Astrocyte (in vitro differentiated cells and primary cell): Measurements from ENCODE around the gene ADAMTS19. TPM values are rescaled to one million over a fixed set of nuclear protein-coding genes. Genes with fewer than 3 reads are reported as not detected.

ENCODE experiments used
- DNase-seq: peaks from one replicate; pipeline ENCODE4 v3.0.0-alpha.2; 2010; ENCODE audit warnings: low read depth
- FAIRE-seq: peaks from 2 replicates; lab custom pipeline; 2011; peaks lifted over from hg19 to GRCh38; lab: Jason Lieb, UNC
- H2AFZ ChIP-seq: 2 replicates; pipeline ENCODE4 v1.6.0; 2012; ENCODE audit warnings: low read depth, low read length, inconsistent platforms
- H3K27ac ChIP-seq: 2 replicates; pipeline ENCODE4 v1.5.1; 2011; ENCODE audit warnings: low read depth, low read length, inconsistent platforms
- H3K27me3 ChIP-seq: 2 replicates; pipeline ENCODE4 v1.6.0; 2011; ENCODE audit warnings: low read length, inconsistent platforms; ENCODE audit not compliant: insufficient read depth
- H3K36me3 ChIP-seq: 2 replicates; pipeline ENCODE4 v1.5.1; 2011; ENCODE audit warnings: low read length, inconsistent platforms; ENCODE audit not compliant: insufficient read depth
- H3K4me1 ChIP-seq: 2 replicates; pipeline ENCODE4 v1.5.1; 2011; ENCODE audit warnings: low read length, inconsistent platforms; ENCODE audit not compliant: insufficient read depth
- H3K4me2 ChIP-seq: 2 replicates; pipeline ENCODE4 v1.6.0; 2012; ENCODE audit warnings: low read length, inconsistent platforms
- H3K4me3 ChIP-seq: 2 replicates; pipeline ENCODE4 v1.5.1; 2011; ENCODE audit warnings: low read depth, mild to moderate bottlenecking, low read length, inconsistent platforms; ENCODE audit not compliant: insufficient read depth
- H3K79me2 ChIP-seq: 2 replicates; pipeline ENCODE4 v1.6.0; 2012; ENCODE audit warnings: mild to moderate bottlenecking, low read length, inconsistent platforms; ENCODE audit not compliant: insufficient read depth
- H3K9ac ChIP-seq: 2 replicates; pipeline ENCODE4 v1.6.0; 2012; ENCODE audit warnings: mild to moderate bottlenecking, low read length, inconsistent platforms
- H3K9me3 ChIP-seq: 2 replicates; pipeline ENCODE4 v1.5.1; 2012; ENCODE audit warnings: low read depth, mild to moderate bottlenecking, low read length, inconsistent platforms; ENCODE audit not compliant: insufficient read depth
- H4K20me1 ChIP-seq: 2 replicates; pipeline ENCODE4 v1.6.0; 2012; ENCODE audit warnings: low read length, inconsistent platforms; ENCODE audit not compliant: insufficient read depth
- H3K27ac Mint-ChIP-seq: one replicate; pipeline ENCODE4 v1.8.0; 2021; ENCODE audit warnings: mild to moderate bottlenecking, mixed read lengths; ENCODE audit not compliant: unreplicated experiment
- H3K27me3 Mint-ChIP-seq: one replicate; pipeline ENCODE4 v1.8.0; 2021; ENCODE audit warnings: low read depth, mixed read lengths; ENCODE audit not compliant: unreplicated experiment
- H3K36me3 Mint-ChIP-seq: one replicate; pipeline ENCODE4 v1.8.0; 2021; ENCODE audit warnings: low read depth, mixed read lengths; ENCODE audit not compliant: unreplicated experiment
- H3K4me1 Mint-ChIP-seq: one replicate; pipeline ENCODE4 v1.8.0; 2021; ENCODE audit warnings: low read depth, mixed read lengths; ENCODE audit not compliant: unreplicated experiment
- H3K4me3 Mint-ChIP-seq: one replicate; pipeline ENCODE4 v1.8.0; 2021; ENCODE audit warnings: mild to moderate bottlenecking, moderate library complexity, mixed read lengths; ENCODE audit not compliant: unreplicated experiment
- H3K9me3 Mint-ChIP-seq: one replicate; pipeline ENCODE4 v1.8.0; 2021; ENCODE audit warnings: mild to moderate bottlenecking, mixed read lengths; ENCODE audit not compliant: unreplicated experiment
- CTCF ChIP-seq: IDR thresholded peaks from 2 replicates; pipeline ENCODE4 v1.5.1; 2011; ENCODE audit warnings: low read depth, mild to moderate bottlenecking, inconsistent platforms, low read length, moderate library complexity; ENCODE audit not compliant: insufficient read depth
- EZH2 ChIP-seq: IDR thresholded peaks from 2 replicates; pipeline ENCODE4 v1.6.1; 2012; ENCODE audit warnings: mild to moderate bottlenecking, low read length, inconsistent platforms; ENCODE audit not compliant: insufficient read depth
- total RNA-seq: library from RNA; stranded (reverse); gene quantifications from 2 replicates; pipeline ENCODE4 v1.2.1, GENCODE V29; 2021

The ADAMTS19 gene
- total RNA-seq, 1 donor from 2014 or later = 0.61 TPM

- FAIRE-seq = no peak
- Histone ChIP-seq H3K36me3 (no peaks in the 10 kb centered on the region), H2AFZ (no peak overlapping the region), H3K27me3 (no peaks in the 10 kb centered on the region), H3K9ac (no peak overlapping the region), H3K4me3 (no peak overlapping the region), H3K9me3 (no peaks in the 10 kb centered on the region), H3K27ac (no peak overlapping the region), H3K4me2 (no peak overlapping the region), H4K20me1 (no peaks in the 10 kb centered on the region), H3K4me1 (no peaks in the 10 kb centered on the region), H3K79me2 (no peaks in the 10 kb centered on the region)
- no peak overlapping the region for H3K4me3 Mint-ChIP-seq
- no peak for TF ChIP-seq EZH2
- TF ChIP-seq CTCF = no peak
- no peak overlapping the region for H3K27ac Mint-ChIP-seq
- H3K36me3 Mint-ChIP-seq = no peaks in the 10 kb centered on the region
- H3K27me3 Mint-ChIP-seq = no peaks in the 10 kb centered on the region
- H3K9me3 Mint-ChIP-seq = no peaks in the 10 kb centered on the region
- DNase-seq = no peak
- no peaks in the 10 kb centered on the region for H3K4me1 Mint-ChIP-seq
These were observed 179.2 kb downstream of the ADAMTS19 start for GRCh38 chr5:129639331-129639730.

- no peak overlapping the region for H3K27ac ChIP-seq
- no peak for DNase-seq
- no peaks in the 10 kb centered on the region for H3K27me3 ChIP-seq
- no peaks in the 10 kb centered on the region for H3K9me3 ChIP-seq
- Mint-ChIP-seq H3K4me1 (no peaks in the 10 kb centered on the region), H3K27ac (no peak overlapping the region), H3K4me3 (no peak overlapping the region), H3K9me3 (no peaks in the 10 kb centered on the region), H3K27me3 (no peaks in the 10 kb centered on the region), H3K36me3 (no peaks in the 10 kb centered on the region)
- H4K20me1 ChIP-seq = no peaks in the 10 kb centered on the region
- FAIRE-seq = no peak
- H3K9ac ChIP-seq = no peak overlapping the region
- H3K4me1 ChIP-seq = no peaks in the 10 kb centered on the region
- H3K4me2 ChIP-seq = no peak overlapping the region
- H2AFZ ChIP-seq = no peak overlapping the region
- TF ChIP-seq CTCF (no peak), EZH2 (no peak)
- no peaks in the 10 kb centered on the region for H3K79me2 ChIP-seq
- no peaks in the 10 kb centered on the region for H3K36me3 ChIP-seq
- H3K4me3 ChIP-seq = no peak overlapping the region
These were observed 192.4 kb downstream of the ADAMTS19 start for GRCh38 chr5:129652349-129653056.

GRCh38 chr5:129653057-129653375 lies 192.9 kb downstream of the ADAMTS19 start:
- no peaks in the 10 kb centered on the region for H3K4me1 Mint-ChIP-seq
- no peak overlapping the region for H3K4me3 Mint-ChIP-seq
- no peak overlapping the region for H3K27ac Mint-ChIP-seq
- no peak for TF ChIP-seq CTCF
- no peak for TF ChIP-seq EZH2
- Histone ChIP-seq H3K4me3 (no peak overlapping the region), H3K79me2 (no peaks in the 10 kb centered on the region), H3K4me1 (no peaks in the 10 kb centered on the region), H3K4me2 (no peak overlapping the region), H3K9me3 (no peaks in the 10 kb centered on the region), H3K9ac (no peak overlapping the region), H3K27me3 (no peaks in the 10 kb centered on the region), H4K20me1 (no peaks in the 10 kb centered on the region), H3K27ac (no peak overlapping the region), H3K36me3 (no peaks in the 10 kb centered on the region), H2AFZ (no peak overlapping the region)
- no peaks in the 10 kb centered on the region for H3K36me3 Mint-ChIP-seq
- DNase-seq (no peak), FAIRE-seq (no peak)
- no peaks in the 10 kb centered on the region for H3K27me3 Mint-ChIP-seq
- no peaks in the 10 kb centered on the region for H3K9me3 Mint-ChIP-seq
